Fibroblast of lung (primary cell): ENCODE results near the gene VWCE. TPM values are rescaled to one million over a fixed set of nuclear protein-coding genes. Genes with fewer than 3 reads are reported as not detected.

Experiments used
- DNase-seq, 2 donors: peaks; one replicate each; pipeline versions ENCODE4 v3.0.0 to v3.0.0-alpha.2; 2010; ENCODE audit warnings: low read depth in 2 of 2
- H2AFZ ChIP-seq: 2 replicates; pipeline ENCODE4 v1.5.1; 2012; ENCODE audit warnings: low read length, control low read depth, inconsistent platforms
- H3K27ac ChIP-seq: 2 replicates; pipeline ENCODE4 v1.5.1; 2011; ENCODE audit warnings: low read length, control low read depth; ENCODE audit not compliant: insufficient read depth
- H3K27me3 ChIP-seq: 2 replicates; pipeline ENCODE4 v1.5.1; 2011; ENCODE audit warnings: mild to moderate bottlenecking, low read length; ENCODE audit not compliant: control insufficient read depth, insufficient read depth
- H3K36me3 ChIP-seq: 2 replicates; pipeline ENCODE4 v1.5.1; 2011; ENCODE audit warnings: low read length; ENCODE audit not compliant: control insufficient read depth, insufficient read depth
- H3K4me1 ChIP-seq: 2 replicates; pipeline ENCODE4 v1.5.1; 2011; ENCODE audit warnings: low read length; ENCODE audit not compliant: control insufficient read depth, insufficient read depth; ENCODE audit errors: extremely low read depth
- H3K4me2 ChIP-seq: 2 replicates; pipeline ENCODE4 v1.5.1; 2011; ENCODE audit warnings: low read length, control low read depth; ENCODE audit not compliant: insufficient read depth; ENCODE audit errors: extremely low read depth
- H3K4me3 ChIP-seq, 4 experiments: fragments of 200-600 bp in 1 of 4; sonication (generic) in 1 of 4; replicated peaks in 1 of 4; 2 replicates each; pipeline ENCODE4 v1.5.1; 2011 to 2016; ENCODE audit warnings: low read length in 4 of 4, low read depth in 3 of 4, mild to moderate bottlenecking in 3 of 4, control low read depth in 2 of 4, inconsistent platforms in 1 of 4, mixed read lengths in 1 of 4; ENCODE audit not compliant: insufficient read depth in 1 of 4; ENCODE audit errors: control extremely low read depth in 1 of 4
- H3K79me2 ChIP-seq: 2 replicates; pipeline ENCODE4 v1.5.1; 2012; ENCODE audit warnings: mild to moderate bottlenecking, low read length, inconsistent platforms; ENCODE audit not compliant: control insufficient read depth, insufficient read depth
- H3K9ac ChIP-seq: 2 replicates; pipeline ENCODE4 v1.5.1; 2011; ENCODE audit warnings: mild to moderate bottlenecking, low read length, control low read depth; ENCODE audit not compliant: insufficient read depth
- H3K9me3 ChIP-seq: 2 replicates; pipeline ENCODE4 v1.5.1; 2012; ENCODE audit warnings: low read depth, low read length; ENCODE audit not compliant: control insufficient read depth, insufficient read depth
- H4K20me1 ChIP-seq: 2 replicates; pipeline ENCODE4 v1.5.1; 2011; ENCODE audit warnings: low read length; ENCODE audit not compliant: control insufficient read depth, insufficient read depth; ENCODE audit errors: extremely low read depth
- EZH2 ChIP-seq: IDR thresholded peaks from 2 replicates; pipeline ENCODE4 v1.5.1; 2012; ENCODE audit warnings: low read length, control low read depth, mild to moderate bottlenecking; ENCODE audit errors: missing control alignments
- polyA plus RNA-seq, 2 donors: library from polyadenylated mRNA; depleted of rRNA in 1 of 2; stranded (reverse) in 1 of 2; unstranded in 1 of 2; fragments of >200 nt; gene quantifications; 2 replicates each; pipeline ENCODE4 v1.2.1, GENCODE V29; 2011 to 2012; ENCODE audit warnings: missing spikeins in 1 of 2
- total RNA-seq: library from RNA; depleted of rRNA; stranded (reverse); fragments of >200 nt; gene quantifications from 2 replicates; pipeline ENCODE4 v1.2.1, GENCODE V29; 2014
- TF ChIP-seq, protein P1 (sequence below), 2 donors: IDR thresholded peaks in 1 of 2; conservative IDR thresholded peaks in 1 of 2; 1 replicate in 1 of 2; 2 replicates in 1 of 2; pipeline ENCODE4 v1.5.1; 2011 to 2012; ENCODE audit warnings: low read length in 2 of 2, control low read depth in 1 of 2, inconsistent platforms in 1 of 2, low read depth in 1 of 2, mild to moderate bottlenecking in 1 of 2

Gene VWCE
- total and polyA plus RNA-seq, 2 donors (not counting 1 experiment from before 2014, with no cell fraction given), result 0.30 to 1.7 TPM

DNA sequence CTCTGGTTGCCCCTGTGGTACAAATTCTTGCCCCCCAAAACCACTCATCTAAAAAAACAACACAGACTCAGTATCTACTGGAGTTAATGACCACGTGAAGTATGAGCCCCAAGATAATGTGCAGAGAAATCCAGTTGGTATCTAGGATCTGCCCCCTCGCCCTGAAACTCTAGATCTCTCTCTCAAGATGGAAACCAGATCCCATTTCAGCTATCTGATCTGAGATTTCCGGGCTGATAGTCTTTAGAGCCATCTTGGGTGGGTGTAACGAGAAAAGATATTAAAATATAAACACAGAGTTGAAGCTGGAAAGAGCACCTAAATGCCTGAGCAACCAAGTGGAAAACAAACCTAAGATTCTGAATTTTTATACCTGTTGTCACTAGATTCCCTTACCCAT is 14.0 kb upstream of the VWCE start:
- Histone ChIP-seq H3K4me2 (no peak overlapping the region), H3K79me2 (no peaks in the 10 kb centered on the region), H3K9me3 (no peaks in the 10 kb centered on the region), H3K4me3 (no peak overlapping the region), H2AFZ (no peak overlapping the region), H3K4me1 (no peaks in the 10 kb centered on the region), H3K27me3 (no peaks in the 10 kb centered on the region), H3K27ac (no peak overlapping the region), H3K9ac (no peak overlapping the region), H3K36me3 (peaks cover 26% of the 10 kb centered on the region), H4K20me1 (no peaks in the 10 kb centered on the region)
- DNase-seq, result no peak
- TF ChIP-seq EZH2, result no peak
- TF ChIP-seq, protein P1, sequence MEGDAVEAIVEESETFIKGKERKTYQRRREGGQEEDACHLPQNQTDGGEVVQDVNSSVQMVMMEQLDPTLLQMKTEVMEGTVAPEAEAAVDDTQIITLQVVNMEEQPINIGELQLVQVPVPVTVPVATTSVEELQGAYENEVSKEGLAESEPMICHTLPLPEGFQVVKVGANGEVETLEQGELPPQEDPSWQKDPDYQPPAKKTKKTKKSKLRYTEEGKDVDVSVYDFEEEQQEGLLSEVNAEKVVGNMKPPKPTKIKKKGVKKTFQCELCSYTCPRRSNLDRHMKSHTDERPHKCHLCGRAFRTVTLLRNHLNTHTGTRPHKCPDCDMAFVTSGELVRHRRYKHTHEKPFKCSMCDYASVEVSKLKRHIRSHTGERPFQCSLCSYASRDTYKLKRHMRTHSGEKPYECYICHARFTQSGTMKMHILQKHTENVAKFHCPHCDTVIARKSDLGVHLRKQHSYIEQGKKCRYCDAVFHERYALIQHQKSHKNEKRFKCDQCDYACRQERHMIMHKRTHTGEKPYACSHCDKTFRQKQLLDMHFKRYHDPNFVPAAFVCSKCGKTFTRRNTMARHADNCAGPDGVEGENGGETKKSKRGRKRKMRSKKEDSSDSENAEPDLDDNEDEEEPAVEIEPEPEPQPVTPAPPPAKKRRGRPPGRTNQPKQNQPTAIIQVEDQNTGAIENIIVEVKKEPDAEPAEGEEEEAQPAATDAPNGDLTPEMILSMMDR (conservative IDR thresholded peaks at IDR 0.05 in 1 of 2, IDR thresholded peaks at IDR 0.05 in 1 of 2; ENCODE audit: low read depth in 1 of 2, low read length in 2 of 2), result no peak

DNA sequence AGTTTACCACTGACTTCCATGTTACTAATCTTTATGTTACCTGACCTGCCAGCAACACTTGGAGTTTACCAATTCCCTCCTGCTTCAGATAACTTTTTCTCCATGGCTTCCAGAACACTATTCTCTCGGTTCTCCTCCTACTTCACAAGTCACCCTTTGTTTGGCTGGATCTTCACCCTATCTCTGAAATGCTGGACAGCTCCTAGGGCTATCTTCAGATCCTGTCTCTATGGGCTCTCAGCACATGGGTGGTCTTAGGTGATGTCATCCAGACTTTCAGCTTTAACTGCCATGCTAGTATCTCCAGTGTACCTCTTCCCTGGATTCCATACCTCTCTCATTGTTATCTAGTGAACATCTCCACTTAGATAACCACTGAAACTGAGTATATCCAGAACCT is 12.2 kb upstream of the VWCE start:
- Histone ChIP-seq H3K4me3 (no peak overlapping the region), H3K9me3 (no peaks in the 10 kb centered on the region), H3K79me2 (no peaks in the 10 kb centered on the region), H3K4me1 (no peaks in the 10 kb centered on the region), H2AFZ (no peak overlapping the region), H4K20me1 (no peaks in the 10 kb centered on the region), H3K9ac (no peak overlapping the region), H3K27me3 (no peaks in the 10 kb centered on the region), H3K4me2 (no peak overlapping the region), H3K36me3 (peaks cover 26% of the 10 kb centered on the region), H3K27ac (no peak overlapping the region)
- no peak for DNase-seq
- no peak for TF ChIP-seq EZH2
- TF ChIP-seq, protein P1 (conservative IDR thresholded peaks at IDR 0.05 in 1 of 2, IDR thresholded peaks at IDR 0.05 in 1 of 2; ENCODE audit: low read depth in 1 of 2, low read length in 2 of 2), result no peak

DNA sequence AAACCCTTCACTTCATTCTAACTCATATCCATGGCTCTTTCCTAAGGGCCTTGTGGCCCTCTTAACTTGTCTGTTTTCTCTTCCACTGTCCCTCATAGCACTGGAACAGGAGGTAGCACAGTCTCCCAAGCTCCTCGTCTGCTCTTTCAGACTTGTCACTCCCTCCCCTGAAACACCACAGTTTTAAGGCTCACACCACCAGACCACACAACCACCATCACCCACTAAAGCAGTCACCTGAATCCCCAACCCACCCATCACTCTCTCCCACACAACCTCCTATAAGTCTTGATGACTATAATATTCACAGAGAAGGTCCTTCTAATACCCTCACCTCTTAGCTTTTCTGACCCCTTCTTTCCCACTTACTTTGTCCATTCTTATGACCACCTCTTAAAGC is 11.1 kb upstream of the VWCE start:
- no peak overlapping the region for H3K27ac ChIP-seq
- H3K9me3 ChIP-seq, result no peaks in the 10 kb centered on the region
- no peak overlapping the region for H3K4me2 ChIP-seq
- H3K79me2 ChIP-seq, result no peaks in the 10 kb centered on the region
- DNase-seq, result no peak
- H3K9ac ChIP-seq, result no peak overlapping the region
- H3K4me3 ChIP-seq, result no peak overlapping the region
- no peaks in the 10 kb centered on the region for H4K20me1 ChIP-seq
- no peaks in the 10 kb centered on the region for H3K4me1 ChIP-seq
- H3K36me3 ChIP-seq, result peaks cover 28% of the 10 kb centered on the region
- H2AFZ ChIP-seq, result no peak overlapping the region
- H3K27me3 ChIP-seq, result no peaks in the 10 kb centered on the region
- TF ChIP-seq EZH2, result no peak
- TF ChIP-seq, protein P1 (conservative IDR thresholded peaks at IDR 0.05 in 1 of 2, IDR thresholded peaks at IDR 0.05 in 1 of 2; ENCODE audit: low read depth in 1 of 2, low read length in 2 of 2), result no peak
